AG10803 (cell line): ENCODE measurements around the gene FBRSL1.

Experiments
- DNase-seq: peaks from one replicate; pipeline ENCODE4 v3.0.0; 2010; ENCODE audit warnings: low read depth
- H3K4me3 ChIP-seq: 2 replicates; pipeline ENCODE4 v1.5.1; 2011; ENCODE audit warnings: mild to moderate bottlenecking, low read length, control low read depth
- TF ChIP-seq, protein P1 (sequence below): conservative IDR thresholded peaks from 2 replicates; pipeline ENCODE4 v1.5.1; 2011; ENCODE audit warnings: mild to moderate bottlenecking, low read length, control low read depth, inconsistent platforms

The FBRSL1 gene

DNA sequence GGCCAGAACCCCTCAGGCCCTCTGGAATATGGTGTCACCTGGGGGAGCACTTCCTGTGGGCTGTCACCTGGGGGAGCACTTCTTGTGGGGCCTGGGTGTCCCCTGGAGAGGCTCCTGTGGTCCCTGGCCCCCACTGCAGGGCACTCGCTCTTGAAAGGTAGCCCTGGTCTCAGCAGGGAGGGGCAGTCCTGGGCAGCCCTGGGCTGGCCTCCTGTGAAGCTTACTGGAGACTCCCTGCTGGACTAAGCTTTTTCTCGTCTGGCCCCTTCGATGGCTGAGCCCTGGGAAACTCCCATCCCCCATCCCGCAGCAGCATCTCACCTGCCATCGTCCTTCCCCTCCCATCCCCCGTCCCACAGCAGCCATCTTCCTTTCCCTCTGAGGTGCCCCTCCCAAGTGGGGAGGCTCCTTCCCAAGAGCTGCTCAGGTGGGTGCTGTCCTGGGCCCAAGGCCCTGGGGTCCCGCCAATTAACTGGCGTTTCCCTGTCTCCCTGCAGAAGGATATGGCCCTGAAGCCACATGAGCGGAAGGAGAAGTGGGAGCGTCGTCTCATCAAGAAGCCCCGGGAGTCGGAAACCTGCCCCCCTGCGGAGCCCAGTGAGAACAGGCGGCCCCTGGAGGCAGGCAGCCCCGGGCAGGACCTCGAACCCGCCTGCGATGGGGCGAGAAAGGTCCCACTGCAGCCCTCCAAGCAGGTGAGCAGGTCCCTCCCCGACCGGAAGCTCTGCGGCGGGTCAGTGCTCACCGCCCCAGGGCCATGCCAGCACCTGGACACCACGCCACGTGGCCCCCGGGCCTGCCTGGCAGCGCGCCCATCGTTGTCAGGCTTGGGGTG is 17.9 kb downstream of the FBRSL1 start:
- no peak overlapping the region for H3K4me3 ChIP-seq
- TF ChIP-seq, protein P1, sequence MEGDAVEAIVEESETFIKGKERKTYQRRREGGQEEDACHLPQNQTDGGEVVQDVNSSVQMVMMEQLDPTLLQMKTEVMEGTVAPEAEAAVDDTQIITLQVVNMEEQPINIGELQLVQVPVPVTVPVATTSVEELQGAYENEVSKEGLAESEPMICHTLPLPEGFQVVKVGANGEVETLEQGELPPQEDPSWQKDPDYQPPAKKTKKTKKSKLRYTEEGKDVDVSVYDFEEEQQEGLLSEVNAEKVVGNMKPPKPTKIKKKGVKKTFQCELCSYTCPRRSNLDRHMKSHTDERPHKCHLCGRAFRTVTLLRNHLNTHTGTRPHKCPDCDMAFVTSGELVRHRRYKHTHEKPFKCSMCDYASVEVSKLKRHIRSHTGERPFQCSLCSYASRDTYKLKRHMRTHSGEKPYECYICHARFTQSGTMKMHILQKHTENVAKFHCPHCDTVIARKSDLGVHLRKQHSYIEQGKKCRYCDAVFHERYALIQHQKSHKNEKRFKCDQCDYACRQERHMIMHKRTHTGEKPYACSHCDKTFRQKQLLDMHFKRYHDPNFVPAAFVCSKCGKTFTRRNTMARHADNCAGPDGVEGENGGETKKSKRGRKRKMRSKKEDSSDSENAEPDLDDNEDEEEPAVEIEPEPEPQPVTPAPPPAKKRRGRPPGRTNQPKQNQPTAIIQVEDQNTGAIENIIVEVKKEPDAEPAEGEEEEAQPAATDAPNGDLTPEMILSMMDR = no peak
- DNase-seq = no peak

DNA sequence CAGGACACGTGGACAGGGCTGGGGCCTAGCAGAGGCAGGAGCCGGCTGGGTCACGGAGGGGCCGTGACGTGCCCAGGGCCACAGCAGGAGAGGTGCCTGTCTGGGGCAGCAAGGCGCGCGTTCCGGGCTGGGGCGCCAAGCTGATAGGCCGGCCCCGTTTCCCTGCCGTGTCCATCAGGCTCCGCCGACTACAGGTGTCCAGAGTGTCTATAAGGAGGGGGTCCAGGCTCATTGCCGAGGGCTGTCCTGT is 18.5 kb downstream of the FBRSL1 start:
- no peak overlapping the region for H3K4me3 ChIP-seq
- DNase-seq = no peak
- TF ChIP-seq, protein P1 = no peak

DNA sequence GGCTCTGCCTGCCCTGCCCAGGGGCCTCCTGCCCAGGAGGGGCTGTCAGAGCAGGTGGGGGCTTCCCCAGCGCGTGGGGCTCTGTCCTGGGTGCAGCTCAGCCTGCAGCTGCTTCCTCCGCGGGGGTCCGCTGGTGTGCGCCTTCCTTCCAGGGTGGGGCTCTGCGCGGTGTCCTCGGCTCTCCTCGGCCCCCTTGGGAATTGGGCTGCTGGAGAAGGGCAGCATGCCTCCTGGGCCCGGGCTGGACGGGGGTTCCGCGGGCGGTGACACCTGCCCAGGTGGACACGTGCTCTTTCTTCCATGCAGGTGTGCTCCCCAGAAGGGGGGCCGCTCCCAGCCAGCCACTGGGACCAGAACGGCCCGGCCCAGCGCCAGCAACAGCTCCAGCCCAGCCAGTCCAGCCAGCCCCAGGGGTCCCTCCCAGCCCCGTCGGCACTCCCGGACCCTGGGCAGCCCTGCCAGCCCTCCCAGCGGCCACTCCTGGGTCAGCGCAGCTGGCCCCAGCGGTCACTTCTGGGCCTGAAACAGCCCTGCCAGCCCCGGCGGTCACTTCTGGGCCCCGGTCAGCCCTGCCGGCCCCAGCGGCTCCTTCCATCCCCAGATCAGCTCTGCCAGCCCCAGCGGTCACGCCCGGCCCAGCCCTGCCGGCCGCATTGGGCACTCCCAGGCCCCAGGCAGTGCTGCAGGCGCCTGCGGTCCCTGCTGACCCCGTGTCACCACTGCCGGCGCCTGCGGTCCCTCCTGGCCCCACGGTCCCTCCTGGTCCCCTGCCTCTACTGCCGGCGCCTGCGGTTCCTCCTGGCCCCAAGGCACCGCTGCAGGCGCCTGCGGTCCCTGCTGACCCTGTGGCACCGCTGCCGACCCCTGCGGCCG is 19.1 kb downstream of the FBRSL1 start:
- no peak overlapping the region for H3K4me3 ChIP-seq
- DNase-seq = no peak
- TF ChIP-seq, protein P1 = no peak

DNA sequence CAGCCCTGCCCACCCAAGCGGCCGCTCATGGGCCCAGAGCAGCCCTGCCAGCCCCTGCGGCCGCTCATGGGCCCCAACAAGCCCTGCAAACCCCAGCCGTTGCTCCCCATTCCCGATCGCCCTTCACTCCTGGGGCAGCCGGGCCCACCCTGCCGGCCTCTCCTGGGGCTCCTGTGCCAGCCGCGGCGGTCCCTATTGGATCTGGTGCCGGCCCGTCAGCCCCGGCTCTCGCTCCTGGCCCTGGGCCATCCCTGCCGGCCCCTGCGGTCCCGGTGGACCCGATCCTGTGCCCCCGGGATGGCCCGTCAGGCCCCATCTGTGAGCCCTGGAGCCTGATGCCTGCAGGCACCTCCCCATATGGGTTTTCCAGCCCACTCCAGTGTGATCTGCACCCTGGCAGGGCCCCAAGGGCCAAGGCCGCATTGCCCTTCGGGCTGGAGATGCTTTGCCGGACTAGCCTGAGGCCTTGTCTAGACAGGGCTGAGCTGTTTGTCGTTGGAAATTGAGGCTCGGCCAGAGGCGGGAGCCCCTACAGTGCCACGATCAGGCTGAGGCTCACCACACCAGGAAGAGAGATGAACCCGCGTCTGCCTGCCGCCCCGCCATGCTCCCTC is 20.3 kb downstream of the FBRSL1 start:
- TF ChIP-seq, protein P1 = no peak
- no peak overlapping the region for H3K4me3 ChIP-seq
- no peak for DNase-seq

DNA sequence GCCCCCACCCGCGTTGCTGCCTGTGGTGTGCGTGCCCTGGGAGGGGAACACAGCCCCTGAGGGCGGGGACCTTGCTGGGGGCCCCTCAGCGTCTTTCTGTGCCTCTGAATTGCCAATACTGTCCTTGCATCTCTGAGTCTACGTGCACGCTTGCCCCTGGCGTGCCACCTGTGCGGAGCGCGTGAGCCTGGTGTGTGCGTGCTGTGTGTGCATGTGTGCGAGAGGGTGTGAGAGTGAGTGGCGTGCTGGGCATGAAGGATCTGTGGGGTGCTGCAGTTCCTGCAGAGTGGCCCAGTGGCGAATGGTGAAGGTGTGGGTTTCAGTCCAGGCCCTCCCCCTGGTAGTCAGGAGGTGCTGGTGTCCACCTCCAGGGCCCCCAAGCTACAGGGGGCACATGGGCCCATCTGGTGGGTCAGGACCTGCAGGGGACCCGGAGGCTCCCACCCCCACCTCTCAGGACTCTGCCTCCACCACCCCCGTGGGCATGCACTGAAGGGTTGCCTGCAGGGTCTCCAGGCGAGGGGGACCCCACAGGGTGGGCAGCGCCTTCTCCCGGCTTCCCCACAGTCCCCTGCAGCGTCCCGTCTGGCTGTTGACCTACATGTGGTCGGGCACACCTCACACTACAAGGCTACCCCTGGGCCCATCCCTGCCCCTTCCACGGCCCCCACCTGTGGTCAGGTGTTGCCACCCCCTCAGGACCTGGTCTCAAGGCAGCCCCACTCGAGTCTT is 21.0 kb downstream of the FBRSL1 start:
- no peak overlapping the region for H3K4me3 ChIP-seq
- DNase-seq = no peak
- TF ChIP-seq, protein P1 = no peak

DNA sequence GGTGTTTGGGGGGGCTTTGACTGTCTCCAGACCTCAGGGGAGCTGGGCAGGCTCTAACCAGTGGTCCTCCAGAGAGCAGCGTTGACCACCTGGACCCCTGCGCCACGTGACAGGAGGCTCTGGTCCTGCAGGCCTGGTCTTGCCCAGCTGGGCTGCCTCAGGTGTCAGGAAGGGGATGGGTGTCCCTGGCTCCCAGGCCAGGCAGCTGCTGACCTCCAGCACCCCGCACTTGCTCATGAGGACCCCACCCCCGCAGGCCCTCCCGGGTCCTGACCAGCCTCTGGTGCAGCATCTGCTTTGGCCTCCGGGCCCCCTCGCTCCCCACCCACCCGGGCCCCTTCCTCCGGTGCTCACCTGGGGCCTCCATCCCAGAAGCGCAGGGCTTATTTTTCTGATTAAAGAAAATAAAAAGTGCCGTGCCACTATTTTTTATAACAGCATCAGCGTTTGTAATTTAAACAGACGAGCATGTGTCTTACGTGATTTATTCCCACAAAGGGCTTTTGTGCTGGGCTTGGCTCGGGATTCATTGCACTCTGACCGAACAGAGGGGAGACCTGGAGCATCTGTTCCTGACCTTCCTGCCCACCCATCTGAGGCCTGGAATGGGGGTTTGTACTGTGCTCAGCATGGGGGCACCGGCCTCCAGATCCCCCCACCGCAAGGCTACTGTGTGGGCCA is 21.7 kb downstream of the FBRSL1 start:
- H3K4me3 ChIP-seq = no peak overlapping the region
- TF ChIP-seq, protein P1 = no peak
- no peak for DNase-seq
